OCI-LY3 (cell line): ENCODE results near the gene ROR1.

Experiments
- EZH2phosphoT487 ChIP-seq: fragments of 200-600 bp; shearing (Covaris generic); IDR thresholded peaks from 2 replicates; pipeline ENCODE4 v1.6.1; 2018; ENCODE audit warnings: antibody characterized with exemption, mixed run types, low read depth
- TF ChIP-seq, protein P1 (sequence below): fragments of 200-600, 300-600 bp; sonication (generic); IDR thresholded peaks from 2 replicates; pipeline ENCODE4 v1.5.1; 2014; ENCODE audit warnings: antibody characterized with exemption, low read length, low read depth

DNA sequence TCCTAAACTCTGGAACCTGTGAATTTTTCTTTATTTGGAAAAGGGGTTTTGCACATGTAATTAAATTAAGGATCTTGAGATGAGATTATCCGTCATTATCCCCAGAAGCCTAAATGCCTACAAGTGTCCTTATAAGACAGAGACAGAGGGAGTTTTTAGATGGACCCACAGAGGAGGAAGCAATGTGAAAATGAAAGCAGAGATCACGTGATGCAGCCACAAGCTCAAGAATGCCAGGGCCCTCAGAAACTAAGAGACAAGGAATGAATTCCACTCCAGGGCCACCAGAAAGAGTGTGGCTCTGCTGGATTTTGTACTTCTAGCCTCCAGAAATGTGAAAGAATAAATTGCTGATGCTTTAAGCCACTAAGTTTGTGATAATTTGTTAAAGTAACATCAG lies 246.0 kb downstream of the ROR1 start:
- TF ChIP-seq, protein P1, sequence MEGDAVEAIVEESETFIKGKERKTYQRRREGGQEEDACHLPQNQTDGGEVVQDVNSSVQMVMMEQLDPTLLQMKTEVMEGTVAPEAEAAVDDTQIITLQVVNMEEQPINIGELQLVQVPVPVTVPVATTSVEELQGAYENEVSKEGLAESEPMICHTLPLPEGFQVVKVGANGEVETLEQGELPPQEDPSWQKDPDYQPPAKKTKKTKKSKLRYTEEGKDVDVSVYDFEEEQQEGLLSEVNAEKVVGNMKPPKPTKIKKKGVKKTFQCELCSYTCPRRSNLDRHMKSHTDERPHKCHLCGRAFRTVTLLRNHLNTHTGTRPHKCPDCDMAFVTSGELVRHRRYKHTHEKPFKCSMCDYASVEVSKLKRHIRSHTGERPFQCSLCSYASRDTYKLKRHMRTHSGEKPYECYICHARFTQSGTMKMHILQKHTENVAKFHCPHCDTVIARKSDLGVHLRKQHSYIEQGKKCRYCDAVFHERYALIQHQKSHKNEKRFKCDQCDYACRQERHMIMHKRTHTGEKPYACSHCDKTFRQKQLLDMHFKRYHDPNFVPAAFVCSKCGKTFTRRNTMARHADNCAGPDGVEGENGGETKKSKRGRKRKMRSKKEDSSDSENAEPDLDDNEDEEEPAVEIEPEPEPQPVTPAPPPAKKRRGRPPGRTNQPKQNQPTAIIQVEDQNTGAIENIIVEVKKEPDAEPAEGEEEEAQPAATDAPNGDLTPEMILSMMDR, result no peak
- no peak for TF ChIP-seq EZH2phosphoT487
